NCI-H345 (cell line): ENCODE data around the gene SLC38A10.
"Not testable (repeated sequence)": the region's sequence is repeated elsewhere in the genome, so short reads cannot be mapped to it uniquely, and the experiment has no call there.

Experiments used
- DNase-seq: peaks from one replicate; lab custom pipeline; 2025; lab: John Stamatoyannopoulos, UW

SLC38A10 gene

GRCh38 chr17:81312624-81313325 lies 17.7 kb upstream of the SLC38A10 start:
- no peak for DNase-seq

DNA sequence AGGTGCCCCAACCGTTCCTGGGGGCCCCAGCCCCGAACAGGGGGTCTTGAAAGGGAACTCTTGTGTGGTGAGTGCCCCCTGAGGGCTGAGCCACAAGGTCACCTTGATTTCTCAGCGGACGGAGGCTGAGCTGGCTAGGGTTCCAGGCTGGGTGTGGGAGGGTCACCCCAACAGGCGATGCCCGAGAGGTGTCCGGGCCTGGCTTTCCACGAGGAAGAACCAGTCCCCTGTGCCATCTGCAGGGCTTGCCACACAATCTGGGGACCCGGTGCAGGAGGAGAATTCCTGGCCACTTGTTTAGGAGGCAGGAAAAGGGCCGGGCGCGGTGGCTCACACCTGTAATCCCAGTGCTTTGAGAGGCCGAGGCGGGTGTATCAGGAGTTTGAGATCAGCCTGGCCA lies 16.8 kb upstream of the SLC38A10 start:
- no peak for DNase-seq

GRCh38 chr17:81310949-81311550 lies 15.9 kb upstream of the SLC38A10 start:
- DNase-seq: no peak

DNA sequence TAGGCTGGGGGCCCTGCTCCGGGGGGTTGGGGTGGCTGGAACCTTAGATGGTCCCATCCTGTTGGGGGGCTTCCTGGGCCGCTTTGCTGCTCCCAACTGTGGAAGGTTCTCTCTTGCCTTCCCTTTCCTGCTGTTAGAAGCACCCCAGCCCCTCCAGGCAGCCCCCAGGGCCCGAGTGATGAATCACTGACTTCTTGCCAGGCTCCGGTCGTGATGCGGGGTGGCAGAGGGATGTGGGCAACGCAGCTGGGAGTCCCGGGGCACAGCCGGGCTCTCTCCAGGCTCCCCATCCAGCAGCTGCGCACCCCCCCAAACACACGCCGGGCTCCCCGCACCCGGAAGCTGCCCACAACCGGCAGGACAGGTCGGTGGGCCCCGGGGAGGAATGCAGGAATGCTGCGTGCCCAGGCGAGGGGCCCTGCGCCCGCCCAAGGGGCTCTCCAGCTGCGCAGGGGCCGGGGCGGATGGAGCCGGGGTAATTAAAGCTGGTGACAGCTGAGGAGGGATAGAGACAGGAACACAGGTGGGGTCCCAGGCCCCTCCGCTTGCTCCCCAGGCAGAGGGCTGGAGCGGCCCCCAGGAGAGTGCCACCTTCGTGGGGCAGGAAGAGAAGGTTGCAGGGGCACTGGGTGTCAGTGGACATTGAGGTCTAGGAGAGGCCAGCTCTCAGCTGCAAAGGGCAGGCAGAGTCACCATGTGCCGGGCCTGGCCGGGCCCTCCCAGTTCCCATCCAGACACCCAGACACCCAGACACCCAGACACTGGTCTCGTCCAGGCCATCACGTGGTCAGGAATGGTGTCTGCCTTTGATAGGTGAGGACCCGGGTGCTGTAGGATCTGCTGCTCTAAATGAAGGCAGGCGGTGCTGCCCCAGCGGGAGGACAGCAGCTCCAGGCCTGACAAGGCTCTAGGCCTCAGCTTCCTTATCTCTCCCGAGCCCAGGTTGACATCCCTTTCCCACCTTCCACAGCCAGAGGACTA lies 15.0 kb upstream of the SLC38A10 start:
- DNase-seq: no peak

GRCh38 chr17:81309140-81309858 lies 14.2 kb upstream of the SLC38A10 start:
- no peak for DNase-seq

DNA sequence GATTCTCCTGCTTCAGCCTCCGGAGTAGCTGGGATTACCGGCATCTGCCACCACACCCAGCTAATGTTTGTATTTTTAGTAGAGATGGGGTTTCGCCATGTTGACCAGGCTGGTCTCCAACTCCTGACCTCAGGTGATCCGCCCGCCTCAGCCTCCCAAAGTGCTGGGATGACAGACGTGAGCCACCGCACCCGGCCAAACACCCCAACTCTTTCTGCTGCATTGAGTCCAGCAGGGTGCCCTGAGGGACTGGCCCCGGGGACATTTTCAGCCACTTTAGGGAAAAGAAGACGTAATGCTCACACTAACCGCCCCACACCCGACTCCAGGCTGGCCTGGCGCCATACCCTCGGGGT lies 13.7 kb upstream of the SLC38A10 start:
- not testable (repeated sequence) for DNase-seq

- no peak for DNase-seq
Measured at GRCh38 chr17:81307636-81308560, 12.8 kb upstream of the SLC38A10 start.

- DNase-seq: no peak
Measured at GRCh38 chr17:81306898-81307510, 11.9 kb upstream of the SLC38A10 start.

GRCh38 chr17:81306491-81306890 lies 11.4 kb upstream of the SLC38A10 start:
- DNase-seq: no peak

DNA sequence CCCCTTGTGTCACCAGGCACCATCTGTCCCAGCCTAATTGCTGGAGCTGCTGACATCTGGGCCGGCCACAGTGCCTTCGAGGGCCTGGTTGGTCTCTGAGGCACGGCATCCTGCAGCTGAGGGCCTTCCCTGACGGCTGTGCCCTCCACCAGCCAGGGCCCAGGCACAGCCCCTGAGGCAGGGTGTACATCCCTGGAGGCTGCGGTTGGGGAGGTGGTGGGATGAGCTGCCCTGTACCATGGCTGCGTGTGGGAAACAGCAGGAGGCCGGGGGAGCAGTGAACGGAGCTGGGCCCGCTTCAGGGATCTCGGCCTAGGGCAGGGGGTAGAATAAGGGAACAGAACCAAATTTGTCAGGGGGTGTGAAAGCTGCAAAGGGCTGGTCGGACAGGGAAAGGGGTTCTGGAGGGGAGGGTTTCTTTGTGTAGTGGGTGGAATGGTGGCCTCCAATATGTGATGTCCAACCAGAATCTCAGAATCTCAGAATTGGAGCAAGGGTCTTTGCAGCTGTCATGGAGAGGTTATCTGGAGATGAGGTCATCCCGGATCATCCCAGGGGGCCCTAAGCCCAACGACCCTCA lies 10.0 kb upstream of the SLC38A10 start:
- no peak for DNase-seq

DNA sequence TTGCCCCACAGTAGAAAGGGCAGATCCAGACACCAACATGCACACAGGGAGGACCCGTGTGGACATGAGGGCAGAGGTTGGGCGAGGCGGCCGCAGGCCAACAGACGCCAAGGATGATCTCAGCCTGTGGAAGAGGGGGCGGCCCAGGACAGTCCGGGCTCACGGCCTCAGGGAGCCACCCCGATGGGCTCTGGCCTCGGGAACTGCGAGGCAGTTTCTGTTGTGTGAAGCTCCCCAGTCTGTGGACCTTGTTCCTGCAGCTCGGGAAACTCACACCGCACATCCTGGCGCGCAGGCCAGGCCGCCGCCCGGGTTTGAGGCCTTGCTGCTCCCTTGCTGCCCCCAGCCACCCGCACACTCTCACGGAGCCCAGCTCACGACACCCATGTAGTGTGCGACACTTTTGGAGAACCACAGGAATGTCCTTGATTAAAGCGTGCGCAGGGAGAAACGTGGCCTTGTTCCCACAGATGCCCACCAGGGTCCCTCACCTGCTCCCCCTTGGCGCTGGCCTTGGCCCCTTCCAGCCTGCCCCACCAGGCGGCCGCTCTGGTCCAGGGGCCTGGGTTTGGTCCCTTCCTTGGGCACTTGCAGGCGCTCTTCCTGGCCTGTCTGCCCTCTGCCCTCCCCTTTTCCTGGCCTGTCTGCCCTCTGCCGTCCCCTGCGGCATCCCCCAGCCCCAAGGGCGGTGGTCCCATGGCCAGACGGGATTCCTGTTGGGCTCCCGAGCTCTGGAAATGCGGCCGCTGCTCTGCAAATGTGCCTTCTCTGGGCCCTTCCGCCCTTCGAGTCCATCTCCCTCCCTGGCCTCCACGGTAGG lies 9.3 kb upstream of the SLC38A10 start:
- no peak for DNase-seq

- DNase-seq: no peak
Measured at GRCh38 chr17:81303385-81303784, 8.3 kb upstream of the SLC38A10 start.

- no peak for DNase-seq
Measured at GRCh38 chr17:81302861-81303333, 7.8 kb upstream of the SLC38A10 start.

- no peak for DNase-seq
Measured at GRCh38 chr17:81302324-81302723, 7.2 kb upstream of the SLC38A10 start.

DNA sequence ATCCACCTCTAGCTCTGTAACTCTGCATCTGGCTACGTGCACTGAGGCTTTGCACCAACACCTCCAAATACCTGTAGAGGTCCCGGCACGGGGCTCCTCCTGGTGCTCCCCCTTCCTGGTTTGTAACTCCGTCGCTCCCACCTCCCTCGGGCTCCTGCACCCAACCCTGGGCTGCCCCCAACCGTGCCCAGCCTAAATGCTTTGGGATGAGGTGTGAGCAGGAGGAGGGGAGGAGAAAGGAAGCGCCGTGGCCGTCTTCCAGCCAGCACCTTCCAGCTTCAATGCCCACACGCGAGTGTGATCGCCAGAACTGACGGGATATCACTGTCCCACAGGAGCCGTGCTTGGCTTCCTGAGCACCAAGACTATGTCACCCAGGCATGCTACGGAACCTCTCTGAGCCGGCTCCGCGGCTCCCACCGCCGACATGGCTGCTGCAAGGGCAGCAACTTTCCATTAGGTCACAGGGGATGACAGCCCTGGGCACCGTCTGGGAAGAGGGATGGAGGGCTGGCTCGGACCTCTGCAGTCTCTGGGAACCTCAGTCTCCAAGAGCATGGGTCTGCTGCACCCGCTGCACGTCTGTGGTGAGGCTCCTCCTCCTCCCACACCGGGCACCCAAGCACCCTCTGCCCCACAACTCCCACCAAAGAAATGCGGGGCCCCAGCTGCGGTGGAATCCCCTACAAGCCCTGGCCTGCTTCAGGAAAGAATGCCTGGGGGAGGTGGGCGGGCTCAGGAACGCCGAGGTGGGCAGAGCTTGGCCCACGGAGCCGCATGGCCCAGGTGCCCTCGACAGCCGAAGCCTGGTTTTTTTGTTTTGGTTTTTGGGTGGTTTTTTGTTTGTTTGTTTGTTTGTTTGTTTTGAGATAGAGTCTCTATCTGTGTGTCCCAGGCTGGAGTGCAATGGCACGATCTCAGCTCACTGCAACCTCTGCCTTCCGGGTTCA lies 6.4 kb upstream of the SLC38A10 start:
- no peak for DNase-seq

- no peak for DNase-seq
Measured at GRCh38 chr17:81300586-81301155, 5.6 kb upstream of the SLC38A10 start.

DNA sequence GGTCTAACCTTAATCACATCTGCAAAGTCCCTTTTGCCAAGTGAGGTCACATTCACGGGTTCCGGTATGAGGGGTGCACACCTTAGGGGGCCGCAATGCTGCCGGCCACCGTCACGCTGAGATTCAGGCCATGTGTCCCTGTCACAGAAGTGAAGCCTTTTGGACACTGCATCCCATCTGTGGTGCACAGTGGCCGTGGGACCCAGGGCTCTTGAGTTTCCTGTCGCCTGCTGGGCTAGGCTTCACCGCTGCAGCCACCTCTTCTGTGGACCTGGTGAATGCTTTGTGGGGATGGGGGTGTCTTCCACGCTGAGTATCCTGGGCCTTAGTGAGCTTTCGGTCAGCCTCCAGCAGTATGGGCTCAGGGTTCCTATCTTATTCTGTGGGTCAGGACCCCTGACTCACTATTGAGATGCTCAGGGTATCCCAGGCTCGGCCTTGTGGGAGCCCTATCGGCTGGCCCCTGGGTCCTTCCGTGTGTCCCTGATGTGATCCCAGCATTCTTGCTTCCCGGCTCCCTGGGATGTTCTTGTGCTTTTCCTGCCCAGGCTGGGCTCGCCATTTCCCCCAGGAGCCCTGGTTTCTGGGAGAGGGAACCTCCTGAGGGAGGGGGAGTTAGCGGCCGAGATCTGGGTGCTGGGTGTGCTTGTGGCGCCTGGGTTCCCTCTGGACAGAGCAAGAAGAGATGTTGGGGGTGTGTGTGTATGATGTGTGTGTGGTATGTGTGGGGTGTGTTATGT lies 4.9 kb upstream of the SLC38A10 start:
- DNase-seq: no peak
